ENCODE results near the gene SCO2.

Gene SCO2

GRCh38 chr22:50517495-50518260, 7.7 kb downstream of the SCO2 start:
- no peak for DNase-seq

- DNase-seq, result no peak
Measured at GRCh38 chr22:50516891-50517290, 8.5 kb downstream of the SCO2 start.

- DNase-seq, result no peak
Measured at GRCh38 chr22:50516068-50516467, 9.3 kb downstream of the SCO2 start.

- no peak for DNase-seq
Measured at GRCh38 chr22:50513175-50513574, 12.2 kb downstream of the SCO2 start.

GRCh38 chr22:50508897-50509296, 16.5 kb downstream of the SCO2 start:
- no peak for DNase-seq

- DNase-seq, result peak; percentile 99
Measured at GRCh38 chr22:50507991-50508884, 17.2 kb downstream of the SCO2 start, which contains the start of gene NCAPH2. Gene NCAPH2 (plus strand): TSS chr22:50508224. CDS start chr22:50508338, 114 bp downstream.

- peak; percentile 92 to 96 for DNase-seq
Measured at GRCh38 chr22:50507421-50507990, 17.9 kb downstream of the SCO2 start, which contains the start of gene LMF2. Gene LMF2 (minus strand): TSS chr22:50507702. CDS start chr22:50507675, 27 bp downstream.

GRCh38 chr22:50506611-50507420, 18.6 kb downstream of the SCO2 start:
- DNase-seq, result no peak

GRCh38 chr22:50505776-50506610, 19.4 kb downstream of the SCO2 start:
- DNase-seq, result no peak

GRCh38 chr22:50505276-50505775, 20.1 kb downstream of the SCO2 start:
- DNase-seq, result no peak

- no peak for DNase-seq
Measured at GRCh38 chr22:50504369-50505211, 20.8 kb downstream of the SCO2 start.

GRCh38 chr22:50503475-50504145, 21.8 kb downstream of the SCO2 start:
- DNase-seq, result no peak

GRCh38 chr22:50502628-50503474, 22.5 kb downstream of the SCO2 start:
- DNase-seq, result no peak

- no peak for DNase-seq
Measured at GRCh38 chr22:50502096-50502495, 23.3 kb downstream of the SCO2 start.

- no peak for DNase-seq
Measured at GRCh38 chr22:50500452-50500851, 24.9 kb downstream of the SCO2 start.

- peak; percentile 67 to 68 for DNase-seq
Measured at GRCh38 chr22:50498322-50498890, 27.0 kb downstream of the SCO2 start.

- no peak for DNase-seq
Measured at GRCh38 chr22:50497093-50497492, 28.3 kb downstream of the SCO2 start.

- DNase-seq, result no peak
Measured at GRCh38 chr22:50490531-50491308, 34.7 kb downstream of the SCO2 start.
